GM12891 (cell line): ENCODE results near the gene LPXN.

ENCODE experiments used
- POLR2A ChIP-seq: IDR thresholded peaks from 2 replicates; pipeline ENCODE4 v1.6.1; 2011; ENCODE audit warnings: low read depth, low read length, control low read depth
- POLR2AphosphoS5 ChIP-seq: IDR thresholded peaks from 2 replicates; pipeline ENCODE4 v1.6.1; 2011; ENCODE audit warnings: low read depth, low read length, control low read depth
- SPI1 ChIP-seq: IDR thresholded peaks from 2 replicates; pipeline ENCODE4 v1.6.1; 2011; ENCODE audit warnings: low read depth, low read length, control low read depth
- TAF1 ChIP-seq: IDR thresholded peaks from 2 replicates; pipeline ENCODE4 v1.6.1; 2011; ENCODE audit warnings: low read depth, low read length, control low read depth

- no peak for TF ChIP-seq SPI1
- 0 out of 2 replicates have a peak, but pooled peaks have one; percentile 18 for TF ChIP-seq POLR2A
- TF ChIP-seq TAF1, result no peak
- no peak for TF ChIP-seq POLR2AphosphoS5
Measured at GRCh38 chr11:58576887-58577471, 1.3 kb upstream of the LPXN start.
